ENCODE measurements around the gene PIK3CG.

Gene PIK3CG

DNA sequence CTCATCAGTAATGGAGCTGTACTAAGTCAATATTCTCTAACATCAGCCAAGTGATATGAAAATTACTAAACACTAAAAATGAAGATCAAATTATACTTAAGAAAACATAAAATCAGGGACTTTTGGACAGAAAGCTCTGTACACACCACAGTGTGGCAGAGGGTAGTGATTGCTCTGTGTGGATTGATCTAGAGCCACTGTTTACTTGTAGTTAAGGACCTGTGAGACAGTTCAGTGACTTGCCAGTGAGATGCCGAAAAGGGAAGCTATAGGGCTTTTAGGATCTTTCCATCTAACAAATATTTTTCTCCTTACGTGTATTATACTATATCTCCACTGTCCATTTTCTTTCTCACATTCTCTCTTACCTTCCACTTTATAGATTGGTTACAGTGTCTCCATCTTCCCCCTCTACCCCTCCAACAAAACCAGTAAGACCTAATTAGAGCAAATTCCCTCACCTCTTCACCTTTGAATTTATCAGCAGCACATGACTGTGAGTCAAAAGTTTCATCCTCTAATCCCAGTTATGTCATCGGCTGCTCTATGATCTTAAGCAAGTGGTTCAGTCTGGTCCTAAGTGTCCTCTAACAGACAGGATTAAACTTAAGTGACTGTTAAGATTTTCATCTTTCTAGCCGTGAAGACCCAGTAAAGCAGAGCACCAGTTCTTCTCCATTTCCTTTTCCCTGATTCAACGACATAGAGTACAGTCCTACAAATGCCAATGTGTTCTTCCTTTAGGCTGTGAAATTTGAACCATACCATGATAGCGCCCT lies 6.9 kb downstream of the PIK3CG start:
- Histone ChIP-seq H3K4me3 (ENCODE audit: low read depth, low read length) (no peak overlapping the region), H3K27ac (no peak overlapping the region), H3K36me3 (replicated peaks) (no peaks in the 10 kb centered on the region), H3K27me3 (replicated peaks) (no peaks in the 10 kb centered on the region)
- TF ChIP-seq, protein P1, sequence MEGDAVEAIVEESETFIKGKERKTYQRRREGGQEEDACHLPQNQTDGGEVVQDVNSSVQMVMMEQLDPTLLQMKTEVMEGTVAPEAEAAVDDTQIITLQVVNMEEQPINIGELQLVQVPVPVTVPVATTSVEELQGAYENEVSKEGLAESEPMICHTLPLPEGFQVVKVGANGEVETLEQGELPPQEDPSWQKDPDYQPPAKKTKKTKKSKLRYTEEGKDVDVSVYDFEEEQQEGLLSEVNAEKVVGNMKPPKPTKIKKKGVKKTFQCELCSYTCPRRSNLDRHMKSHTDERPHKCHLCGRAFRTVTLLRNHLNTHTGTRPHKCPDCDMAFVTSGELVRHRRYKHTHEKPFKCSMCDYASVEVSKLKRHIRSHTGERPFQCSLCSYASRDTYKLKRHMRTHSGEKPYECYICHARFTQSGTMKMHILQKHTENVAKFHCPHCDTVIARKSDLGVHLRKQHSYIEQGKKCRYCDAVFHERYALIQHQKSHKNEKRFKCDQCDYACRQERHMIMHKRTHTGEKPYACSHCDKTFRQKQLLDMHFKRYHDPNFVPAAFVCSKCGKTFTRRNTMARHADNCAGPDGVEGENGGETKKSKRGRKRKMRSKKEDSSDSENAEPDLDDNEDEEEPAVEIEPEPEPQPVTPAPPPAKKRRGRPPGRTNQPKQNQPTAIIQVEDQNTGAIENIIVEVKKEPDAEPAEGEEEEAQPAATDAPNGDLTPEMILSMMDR (IDR thresholded peaks at IDR 0.05; ENCODE audit: low read depth, low read length, missing control alignments), result no peak
- DNase-seq, result no peak
- in situ Hi-C loops (cut with HindIII; ENCODE audit: low pct_ligation_motif_present, low sequenced_read_pairs), result no loop called here

DNA sequence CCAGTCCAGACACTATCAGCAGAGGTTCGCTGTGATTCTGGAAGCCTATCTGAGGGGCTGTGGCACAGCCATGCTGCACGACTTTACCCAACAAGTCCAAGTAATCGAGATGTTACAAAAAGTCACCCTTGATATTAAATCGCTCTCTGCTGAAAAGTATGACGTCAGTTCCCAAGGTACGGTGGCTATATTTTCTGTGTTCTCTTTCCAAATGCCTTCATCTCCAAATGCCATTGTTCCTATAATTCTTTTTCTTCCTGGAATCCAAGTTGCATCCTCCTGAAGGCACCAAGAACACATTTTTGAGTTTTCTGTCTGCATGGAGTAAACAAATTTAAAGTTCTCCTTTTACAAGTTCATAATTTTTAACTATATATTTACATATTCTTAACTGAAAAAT lies 7.7 kb downstream of the PIK3CG start:
- in situ Hi-C loops (cut with HindIII; ENCODE audit: low pct_ligation_motif_present, low sequenced_read_pairs), result no loop called here
- no peak overlapping the region for H3K4me3 ChIP-seq (ENCODE audit: low read depth, low read length)
- DNase-seq, result no peak
- H3K27me3 ChIP-seq (replicated peaks), result no peaks in the 10 kb centered on the region
- no peak overlapping the region for H3K27ac ChIP-seq
- H3K36me3 ChIP-seq (replicated peaks), result no peaks in the 10 kb centered on the region
- TF ChIP-seq, protein P1 (IDR thresholded peaks at IDR 0.05; ENCODE audit: low read depth, low read length, missing control alignments), result no peak

DNA sequence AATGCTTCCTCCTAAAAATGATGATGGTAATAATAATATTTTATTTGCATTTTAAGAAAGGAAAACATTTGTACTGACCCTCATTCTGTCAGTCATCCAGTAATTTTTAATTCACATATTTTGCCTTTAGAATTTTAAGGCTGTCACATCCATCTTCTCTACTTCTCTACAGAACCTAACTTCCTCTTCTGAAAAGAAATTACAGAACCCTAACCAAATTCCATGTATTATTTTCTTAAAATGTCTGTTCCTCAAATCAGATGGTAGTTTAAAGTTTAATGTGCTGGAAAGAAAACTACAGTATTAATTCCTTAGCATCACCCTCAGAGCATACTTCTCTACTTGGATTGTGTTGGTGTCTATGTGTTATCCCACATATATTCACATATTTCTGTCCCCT lies 9.0 kb downstream of the PIK3CG start:
- DNase-seq, result no peak
- TF ChIP-seq, protein P1 (IDR thresholded peaks at IDR 0.05; ENCODE audit: low read depth, low read length, missing control alignments), result no peak
- no peaks in the 10 kb centered on the region for H3K36me3 ChIP-seq (replicated peaks)
- in situ Hi-C loops (cut with HindIII; ENCODE audit: low pct_ligation_motif_present, low sequenced_read_pairs), result no loop called here
- no peaks in the 10 kb centered on the region for H3K27me3 ChIP-seq (replicated peaks)
- H3K27ac ChIP-seq, result no peak overlapping the region
- no peak overlapping the region for H3K4me3 ChIP-seq (ENCODE audit: low read depth, low read length)

DNA sequence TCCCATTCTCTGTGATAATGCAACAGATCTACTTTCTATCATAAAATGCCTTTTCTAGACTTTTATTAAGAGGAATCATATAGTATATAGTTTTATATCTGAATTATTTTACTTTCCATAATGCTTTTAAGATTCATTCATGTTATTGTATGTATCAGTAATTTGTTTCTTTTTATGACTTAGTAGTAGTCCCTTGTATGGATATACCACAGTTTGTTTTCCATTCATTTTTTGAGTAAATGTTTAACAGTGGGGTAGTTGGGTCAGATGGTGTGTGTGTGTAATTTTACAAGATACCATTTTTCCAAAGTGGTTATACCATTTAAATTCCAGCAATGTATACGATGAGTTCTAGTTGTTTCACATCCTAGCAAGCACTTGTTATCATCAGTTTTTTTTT lies 10.4 kb downstream of the PIK3CG start:
- H3K4me3 ChIP-seq (ENCODE audit: low read depth, low read length), result no peak overlapping the region
- H3K36me3 ChIP-seq (replicated peaks), result no peaks in the 10 kb centered on the region
- in situ Hi-C loops (cut with HindIII; ENCODE audit: low pct_ligation_motif_present, low sequenced_read_pairs), result no loop called here
- no peak overlapping the region for H3K27ac ChIP-seq
- H3K27me3 ChIP-seq (replicated peaks), result no peaks in the 10 kb centered on the region
- TF ChIP-seq, protein P1 (IDR thresholded peaks at IDR 0.05; ENCODE audit: low read depth, low read length, missing control alignments), result no peak
- DNase-seq, result no peak

DNA sequence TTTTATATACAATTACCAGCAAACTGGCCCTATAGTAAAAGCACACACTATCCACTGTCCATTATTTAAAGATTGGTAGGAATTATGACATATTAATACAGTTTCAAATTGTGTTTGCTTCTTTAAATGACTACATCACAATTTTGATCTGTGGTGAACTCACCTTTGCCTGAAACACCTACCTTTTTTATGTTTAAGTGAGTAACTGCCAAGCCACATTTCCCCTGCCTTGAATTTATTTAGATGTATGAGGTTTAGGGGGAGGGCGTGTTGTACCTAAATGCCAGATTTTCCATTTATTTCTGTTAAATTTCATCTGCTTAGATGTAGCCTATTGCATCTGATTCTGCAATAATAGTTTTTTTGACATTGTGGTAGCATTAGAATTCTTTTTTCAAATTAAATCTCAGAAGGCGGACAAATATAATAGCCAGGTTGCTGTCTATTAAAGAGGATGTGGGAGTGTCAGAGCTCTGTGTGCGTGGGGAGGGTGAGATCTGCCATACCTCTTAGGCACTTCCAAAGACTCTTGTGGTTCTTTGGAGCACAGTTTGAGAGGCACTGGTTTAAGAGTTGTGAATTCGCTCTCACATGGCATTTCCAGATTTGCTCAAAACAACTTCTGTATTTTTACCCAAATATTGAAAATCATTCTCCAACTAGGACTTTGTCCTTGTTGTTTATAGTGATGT lies 13.8 kb downstream of the PIK3CG start:
- no peaks in the 10 kb centered on the region for H3K36me3 ChIP-seq (replicated peaks)
- DNase-seq, result no peak
- H3K27me3 ChIP-seq (replicated peaks), result no peaks in the 10 kb centered on the region
- no peak overlapping the region for H3K27ac ChIP-seq
- no peak overlapping the region for H3K4me3 ChIP-seq (ENCODE audit: low read depth, low read length)
- TF ChIP-seq, protein P1 (IDR thresholded peaks at IDR 0.05; ENCODE audit: low read depth, low read length, missing control alignments), result no peak
- in situ Hi-C loops (cut with HindIII; ENCODE audit: low pct_ligation_motif_present, low sequenced_read_pairs), result no loop called here

Data from brain microvascular endothelial cell (primary cell).